Stimulated activated memory B cell treated with anti-CD40 and anti-IgM and Interleukin-4, amounts not matched to agents 10 μg/mL and 1 μg/mL and 100 μg/mL, for 72 hours (primary cell): ENCODE results near the gene GOLGA8N.

Experiments used
- ATAC-seq: fragments of 150-1000 bp; cut with Tn5 transposase; 2 replicates; pipeline ENCODE4 v1.10.0; 2021
- H3K27ac Mint-ChIP-seq: one replicate; pipeline ENCODE4 v1.8.0; 2022; ENCODE audit warnings: mild to moderate bottlenecking, mixed read lengths
- H3K27me3 Mint-ChIP-seq: one replicate; pipeline ENCODE4 v1.8.0; 2022; ENCODE audit warnings: mixed read lengths
- H3K36me3 Mint-ChIP-seq: one replicate; pipeline ENCODE4 v1.8.0; 2022; ENCODE audit warnings: mixed read lengths
- H3K4me1 Mint-ChIP-seq: one replicate; pipeline ENCODE4 v1.8.0; 2022; ENCODE audit warnings: mixed read lengths
- H3K4me3 Mint-ChIP-seq: one replicate; pipeline ENCODE4 v1.8.0; 2022; ENCODE audit warnings: mild to moderate bottlenecking, moderate library complexity, mixed read lengths
- H3K9me3 Mint-ChIP-seq: one replicate; pipeline ENCODE4 v1.8.0; 2022; ENCODE audit warnings: mixed read lengths

GOLGA8N gene

GRCh38 chr15:32641517-32642059 lies 48.3 kb downstream of the GOLGA8N start, which contains the start of gene SCG5:
Gene SCG5, plus strand, starts transcription at chr15:32641710. Its CDS starts 1,883 bp downstream, at chr15:32643593.
- Mint-ChIP-seq H3K36me3 (no peaks in the 10 kb centered on the region), H3K4me3 (peak within 1 kb of the TSS; percentile 34), H3K27me3 (peaks cover 12% of the 10 kb centered on the region), H3K4me1 (peaks cover 10% of the 10 kb centered on the region), H3K9me3 (no peaks in the 10 kb centered on the region), H3K27ac (no peak within 1 kb of the TSS)
- no peak for ATAC-seq

- Mint-ChIP-seq H3K4me3 (no peak overlapping the region), H3K36me3 (no peaks in the 10 kb centered on the region), H3K9me3 (no peaks in the 10 kb centered on the region), H3K4me1 (no peaks in the 10 kb centered on the region), H3K27ac (no peak overlapping the region), H3K27me3 (peaks cover 12% of the 10 kb centered on the region)
- ATAC-seq, result no peak
These were observed 49.6 kb downstream of the GOLGA8N start for GRCh38 chr15:32642667-32643435.

GRCh38 chr15:32643907-32644445 lies 50.7 kb downstream of the GOLGA8N start:
- Mint-ChIP-seq H3K9me3 (no peaks in the 10 kb centered on the region), H3K4me3 (no peak overlapping the region), H3K27me3 (peaks cover 12% of the 10 kb centered on the region), H3K27ac (no peak overlapping the region), H3K36me3 (no peaks in the 10 kb centered on the region), H3K4me1 (no peaks in the 10 kb centered on the region)
- no peak for ATAC-seq

GRCh38 chr15:32646291-32646690 lies 53.0 kb downstream of the GOLGA8N start:
- Mint-ChIP-seq H3K9me3 (no peaks in the 10 kb centered on the region), H3K36me3 (no peaks in the 10 kb centered on the region), H3K4me3 (no peak overlapping the region), H3K27me3 (peaks cover 8% of the 10 kb centered on the region), H3K27ac (no peak overlapping the region), H3K4me1 (no peaks in the 10 kb centered on the region)
- ATAC-seq, result no peak

GRCh38 chr15:32649342-32649741 lies 56.1 kb downstream of the GOLGA8N start:
- Mint-ChIP-seq H3K36me3 (no peaks in the 10 kb centered on the region), H3K4me1 (no peaks in the 10 kb centered on the region), H3K27me3 (no peaks in the 10 kb centered on the region), H3K27ac (no peak overlapping the region), H3K4me3 (no peak overlapping the region), H3K9me3 (no peaks in the 10 kb centered on the region)
- ATAC-seq, result no peak

- Mint-ChIP-seq H3K27me3 (no peaks in the 10 kb centered on the region), H3K27ac (no peak overlapping the region), H3K4me3 (no peak overlapping the region), H3K4me1 (no peaks in the 10 kb centered on the region), H3K36me3 (no peaks in the 10 kb centered on the region), H3K9me3 (no peaks in the 10 kb centered on the region)
- peak; percentile 51 for ATAC-seq
These were observed 58.1 kb downstream of the GOLGA8N start for GRCh38 chr15:32651229-32651837.

- Mint-ChIP-seq H3K27me3 (no peaks in the 10 kb centered on the region), H3K9me3 (no peaks in the 10 kb centered on the region), H3K27ac (no peak overlapping the region), H3K4me1 (peaks cover under 1% of the 10 kb centered on the region), H3K36me3 (no peaks in the 10 kb centered on the region), H3K4me3 (no peak overlapping the region)
- no peak for ATAC-seq
These were observed 58.9 kb downstream of the GOLGA8N start for GRCh38 chr15:32652178-32652577.

- H3K27ac Mint-ChIP-seq, result no peak overlapping the region
These were observed 62.8 kb downstream of the GOLGA8N start for GRCh38 chr15:32656091-32656490.

GRCh38 chr15:32656496-32656895 lies 63.2 kb downstream of the GOLGA8N start:
- no peaks in the 10 kb centered on the region for H3K9me3 Mint-ChIP-seq
- H3K4me1 Mint-ChIP-seq, result peaks cover 6% of the 10 kb centered on the region
- no peak overlapping the region for H3K4me3 Mint-ChIP-seq
- H3K27me3 Mint-ChIP-seq, result no peaks in the 10 kb centered on the region
- no peak overlapping the region for H3K27ac Mint-ChIP-seq
- ATAC-seq, result no peak
- H3K36me3 Mint-ChIP-seq, result no peaks in the 10 kb centered on the region

More at GRCh38 chr15:32656091-32656490, 62.8 kb downstream of the GOLGA8N start:
- ATAC-seq, result no peak
- H3K36me3 Mint-ChIP-seq, result no peaks in the 10 kb centered on the region
- H3K27me3 Mint-ChIP-seq, result no peaks in the 10 kb centered on the region
- peaks cover 6% of the 10 kb centered on the region for H3K4me1 Mint-ChIP-seq
- no peaks in the 10 kb centered on the region for H3K9me3 Mint-ChIP-seq
- H3K4me3 Mint-ChIP-seq, result no peak overlapping the region
